GM21360 (cell line): Measurements from ENCODE around the gene CLK4.

ENCODE experiments used
- ATAC-seq: cut with Tn5 transposase; IDR thresholded peaks from one replicate; pipeline ENCODE4 v1.9.1; 2021; ENCODE audit warnings: mild to moderate bottlenecking, moderate library complexity; ENCODE audit not compliant: unreplicated experiment

Gene CLK4

GRCh38 chr5:178626484-178627258, at the start of gene CLK4:
CLK4 (minus strand) TSS chr5:178627050; CDS start chr5:178623416, 3,634 bp downstream.
- peak; percentile 72 for ATAC-seq

- no peak for ATAC-seq
These were observed 49.1 kb upstream of the CLK4 start for GRCh38 chr5:178675922-178676321.

GRCh38 chr5:178674334-178674733, 47.5 kb upstream of the CLK4 start:
- no peak for ATAC-seq

GRCh38 chr5:178673801-178674295, 47.0 kb upstream of the CLK4 start:
- no peak for ATAC-seq

- ATAC-seq, result no peak
These were observed 45.8 kb upstream of the CLK4 start for GRCh38 chr5:178672630-178673029.

GRCh38 chr5:178671602-178672144, 44.8 kb upstream of the CLK4 start:
- ATAC-seq, result no peak

GRCh38 chr5:178670351-178670885, 43.6 kb upstream of the CLK4 start:
- no peak for ATAC-seq

GRCh38 chr5:178668579-178668978, 41.7 kb upstream of the CLK4 start:
- no peak for ATAC-seq

GRCh38 chr5:178667688-178668087, 40.8 kb upstream of the CLK4 start:
- no peak for ATAC-seq

GRCh38 chr5:178667101-178667500, 40.3 kb upstream of the CLK4 start:
- ATAC-seq, result no peak

GRCh38 chr5:178664141-178664540, 37.3 kb upstream of the CLK4 start:
- ATAC-seq, result no peak

- no peak for ATAC-seq
These were observed 35.7 kb upstream of the CLK4 start for GRCh38 chr5:178662541-178662860.

- ATAC-seq, result no peak
These were observed 35.1 kb upstream of the CLK4 start for GRCh38 chr5:178661836-178662540.

GRCh38 chr5:178651046-178651810, 24.4 kb upstream of the CLK4 start:
- ATAC-seq, result no peak

GRCh38 chr5:178650214-178650613, 23.4 kb upstream of the CLK4 start:
- no peak for ATAC-seq

- no peak for ATAC-seq
These were observed 22.7 kb upstream of the CLK4 start for GRCh38 chr5:178649580-178649979.

GRCh38 chr5:178644826-178645545, 18.1 kb upstream of the CLK4 start:
- no peak for ATAC-seq

GRCh38 chr5:178642351-178642909, 15.6 kb upstream of the CLK4 start:
- ATAC-seq, result no peak

- ATAC-seq, result no peak
These were observed 14.9 kb upstream of the CLK4 start for GRCh38 chr5:178641711-178642110.
